Measurements from ENCODE around the gene AOPEP. TPM values are rescaled to one million over a fixed set of nuclear protein-coding genes. Genes with fewer than 3 reads are reported as not detected.

AOPEP gene
- total RNA-seq, 1 experiment from 2014 or later = 36.4 TPM

GRCh38 chr9:94967482-94967881 lies 241.0 kb downstream of the AOPEP start:
- DNase-seq (ENCODE audit: low read depth, low spot score) (no peak), ATAC-seq (no peak)
- Histone ChIP-seq H3K9me3 (ENCODE audit: control insufficient read depth, insufficient read depth, low read depth, low read length) (no peaks in the 10 kb centered on the region), H3K4me1 (ENCODE audit: control insufficient read depth, insufficient read depth, low read length) (no peaks in the 10 kb centered on the region), H3K36me3 (ENCODE audit: control insufficient read depth, insufficient read depth, low read length) (no peaks in the 10 kb centered on the region), H3K4me3 (ENCODE audit: low read depth in 2 of 2, low read length in 2 of 2) (no peak overlapping the region), H3K27me3 (ENCODE audit: control insufficient read depth, insufficient read depth, low read length) (no peaks in the 10 kb centered on the region), H3K27ac (ENCODE audit: low read length) (no peak overlapping the region)
- intact Hi-C loops (cut with micrococcal nuclease; ENCODE audit: unreplicated experiment) = no loop called here
- no peak for TF ChIP-seq POLR2AphosphoS5 (IDR thresholded peaks at IDR 0.05; ENCODE audit: low read depth, low read length)
- no peak for TF ChIP-seq SIN3A (IDR thresholded peaks at IDR 0.05; ENCODE audit: borderline replicate concordance, insufficient read depth, low read depth, low read length)
- POLR2A ChIA-PET = no interaction called here
- BruUV-seq (replicated peaks) = no TSS peak
- in situ Hi-C loops (cut with HindIII; ENCODE audit: low pct_unique_long_range_greater_than_20kb, low sequenced_read_pairs) = no loop called here
- CTCF ChIA-PET = no interaction called here

- CTCF ChIA-PET = no interaction called here
- no peak for ATAC-seq
- in situ Hi-C loops (cut with HindIII; ENCODE audit: low pct_unique_long_range_greater_than_20kb, low sequenced_read_pairs) = no loop called here
- POLR2A ChIA-PET = no interaction called here
- no peak overlapping the region for H3K27ac ChIP-seq (ENCODE audit: low read length)
- no peaks in the 10 kb centered on the region for H3K27me3 ChIP-seq (ENCODE audit: control insufficient read depth, insufficient read depth, low read length)
- no peak for DNase-seq (ENCODE audit: low read depth, low spot score)
- BruUV-seq (replicated peaks) = no TSS peak
- no peaks in the 10 kb centered on the region for H3K36me3 ChIP-seq (ENCODE audit: control insufficient read depth, insufficient read depth, low read length)
- intact Hi-C loops (cut with micrococcal nuclease; ENCODE audit: unreplicated experiment) = no loop called here
- no peaks in the 10 kb centered on the region for H3K9me3 ChIP-seq (ENCODE audit: control insufficient read depth, insufficient read depth, low read depth, low read length)
- TF ChIP-seq TCF7L2 (IDR thresholded peaks at IDR 0.05; ENCODE audit: low read depth, low read length) = no peak
- TF ChIP-seq REST (IDR thresholded peaks at IDR 0.05; ENCODE audit: insufficient read depth in 1 of 2, low read depth in 2 of 2, low read length in 1 of 2) = no peak
- TF ChIP-seq SIN3A (IDR thresholded peaks at IDR 0.05; ENCODE audit: borderline replicate concordance, insufficient read depth, low read depth, low read length) = no peak
- TF ChIP-seq, protein P1, sequence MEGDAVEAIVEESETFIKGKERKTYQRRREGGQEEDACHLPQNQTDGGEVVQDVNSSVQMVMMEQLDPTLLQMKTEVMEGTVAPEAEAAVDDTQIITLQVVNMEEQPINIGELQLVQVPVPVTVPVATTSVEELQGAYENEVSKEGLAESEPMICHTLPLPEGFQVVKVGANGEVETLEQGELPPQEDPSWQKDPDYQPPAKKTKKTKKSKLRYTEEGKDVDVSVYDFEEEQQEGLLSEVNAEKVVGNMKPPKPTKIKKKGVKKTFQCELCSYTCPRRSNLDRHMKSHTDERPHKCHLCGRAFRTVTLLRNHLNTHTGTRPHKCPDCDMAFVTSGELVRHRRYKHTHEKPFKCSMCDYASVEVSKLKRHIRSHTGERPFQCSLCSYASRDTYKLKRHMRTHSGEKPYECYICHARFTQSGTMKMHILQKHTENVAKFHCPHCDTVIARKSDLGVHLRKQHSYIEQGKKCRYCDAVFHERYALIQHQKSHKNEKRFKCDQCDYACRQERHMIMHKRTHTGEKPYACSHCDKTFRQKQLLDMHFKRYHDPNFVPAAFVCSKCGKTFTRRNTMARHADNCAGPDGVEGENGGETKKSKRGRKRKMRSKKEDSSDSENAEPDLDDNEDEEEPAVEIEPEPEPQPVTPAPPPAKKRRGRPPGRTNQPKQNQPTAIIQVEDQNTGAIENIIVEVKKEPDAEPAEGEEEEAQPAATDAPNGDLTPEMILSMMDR (IDR thresholded peaks at IDR 0.05) = no peak
- no peaks in the 10 kb centered on the region for H3K4me1 ChIP-seq (ENCODE audit: control insufficient read depth, insufficient read depth, low read length)
- H3K4me3 ChIP-seq (ENCODE audit: low read depth in 2 of 2, low read length in 2 of 2) = no peak overlapping the region
These were observed 245.1 kb downstream of the AOPEP start for GRCh38 chr9:94971378-94972131.

GRCh38 chr9:94973451-94973941 lies 247.0 kb downstream of the AOPEP start:
- CTCF ChIA-PET = no interaction called here
- Histone ChIP-seq H3K4me1 (ENCODE audit: control insufficient read depth, insufficient read depth, low read length) (no peaks in the 10 kb centered on the region), H3K9me3 (ENCODE audit: control insufficient read depth, insufficient read depth, low read depth, low read length) (no peaks in the 10 kb centered on the region), H3K4me3 (ENCODE audit: low read depth in 2 of 2, low read length in 2 of 2) (no peak overlapping the region), H3K27me3 (ENCODE audit: control insufficient read depth, insufficient read depth, low read length) (no peaks in the 10 kb centered on the region), H3K36me3 (ENCODE audit: control insufficient read depth, insufficient read depth, low read length) (no peaks in the 10 kb centered on the region), H3K27ac (ENCODE audit: low read length) (no peak overlapping the region)
- no TSS peak for BruUV-seq (replicated peaks)
- intact Hi-C loops (cut with micrococcal nuclease; ENCODE audit: unreplicated experiment) (no loop called here), in situ Hi-C loops (cut with HindIII; ENCODE audit: low pct_unique_long_range_greater_than_20kb, low sequenced_read_pairs) (no loop called here)
- TF ChIP-seq REST (IDR thresholded peaks at IDR 0.05; ENCODE audit: insufficient read depth in 1 of 2, low read depth in 2 of 2, low read length in 1 of 2) = no peak
- TF ChIP-seq TCF7L2 (IDR thresholded peaks at IDR 0.05; ENCODE audit: low read depth, low read length) = no peak
- TF ChIP-seq, protein P1 (IDR thresholded peaks at IDR 0.05) = no peak
- no peak for TF ChIP-seq POLR2AphosphoS5 (IDR thresholded peaks at IDR 0.05; ENCODE audit: low read depth, low read length)
- no peak for TF ChIP-seq SIN3A (IDR thresholded peaks at IDR 0.05; ENCODE audit: borderline replicate concordance, insufficient read depth, low read depth, low read length)
- no peak for ATAC-seq
- POLR2A ChIA-PET = no interaction called here
- DNase-seq (ENCODE audit: low read depth, low spot score) = no peak

All from Panc1 (cell line).